K562 (cell line): ENCODE results near the gene TRAF7. TPM values are rescaled to one million over a fixed set of nuclear protein-coding genes. Genes with fewer than 3 reads are reported as not detected.

Experiments used
- BCLAF1 ChIP-seq, 2 experiments: fragments of 450-650 bp in 1 of 2; IDR thresholded peaks; 2 replicates each; pipeline ENCODE4 v1.6.1; 2011 to 2017; ENCODE audit warnings: low read depth in 2 of 2, antibody characterized with exemption in 1 of 2, borderline replicate concordance in 1 of 2, low read length in 1 of 2, mild to moderate bottlenecking in 1 of 2, mixed read lengths in 1 of 2; ENCODE audit not compliant: control insufficient read depth in 1 of 2
- CEBPB ChIP-seq: fragments of 450-650 bp; IDR thresholded peaks from 2 replicates; pipeline ENCODE4 v1.6.1; 2016; ENCODE audit warnings: missing genetic modification characterization, missing compliant biosample characterization
- CHAMP1 ChIP-seq: fragments of 450-650 bp; IDR thresholded peaks from 2 replicates; pipeline ENCODE4 v1.6.1; 2016; ENCODE audit warnings: mild to moderate bottlenecking
- EP400 ChIP-seq: fragments of 450-650 bp; IDR thresholded peaks from 2 replicates; pipeline ENCODE4 v1.6.1; 2017; ENCODE audit warnings: antibody characterized with exemption, mild to moderate bottlenecking, moderate library complexity
- FOSL1 ChIP-seq: fragments of 200-800 bp; sonication (Bioruptor generic); conservative IDR thresholded peaks from 2 replicates; pipeline ENCODE4 v1.6.1; 2016; ENCODE audit warnings: missing genetic modification characterization, missing compliant biosample characterization
- HCFC1 ChIP-seq: IDR thresholded peaks from 2 replicates; pipeline ENCODE4 v1.6.1; 2012; ENCODE audit warnings: low read depth, low read length, improper control_type of control experiment
- HMBOX1 ChIP-seq: sonication (generic); IDR thresholded peaks from 2 replicates; pipeline ENCODE4 v1.6.1; 2016
- HMG20B ChIP-seq: fragments of 250-450 bp; sonication (Bioruptor Pico); IDR thresholded peaks from 2 replicates; pipeline ENCODE4 v1.5.0; 2021; ENCODE audit warnings: mild to moderate bottlenecking
- KDM5B ChIP-seq: fragments of 200-600 bp; sonication (generic); IDR thresholded peaks from 2 replicates; pipeline ENCODE4 v1.6.1; 2012; ENCODE audit warnings: low read depth, mild to moderate bottlenecking, moderate library complexity, low read length, control low read depth, inconsistent platforms; ENCODE audit not compliant: insufficient replicate concordance
- KHSRP ChIP-seq: fragments of 450-650 bp; IDR thresholded peaks from 2 replicates; pipeline ENCODE4 v1.6.1; 2017
- MCM7 ChIP-seq, 2 experiments: fragments of 450-650 bp; IDR thresholded peaks; 2 replicates each; pipeline ENCODE4 v1.6.1; 2016 to 2018
- MTA2 ChIP-seq: fragments of 450-650 bp; IDR thresholded peaks from 2 replicates; pipeline ENCODE4 v1.6.1; 2016; ENCODE audit warnings: low read depth
- RBBP5 ChIP-seq: fragments of 200-600 bp; sonication (generic); IDR thresholded peaks from 2 replicates; pipeline ENCODE4 v1.6.1; 2012; ENCODE audit warnings: borderline replicate concordance, mild to moderate bottlenecking, low read length, control low read depth, inconsistent platforms; ENCODE audit not compliant: insufficient read depth, poor library complexity, severe bottlenecking
- SMARCB1 ChIP-seq: IDR thresholded peaks from 2 replicates; pipeline ENCODE4 v1.6.1; 2011; ENCODE audit warnings: improper control_type of control experiment, low read depth; ENCODE audit not compliant: insufficient read length
- ZBTB1 ChIP-seq: sonication (generic); formaldehyde crosslinking; IDR thresholded peaks from 2 replicates; pipeline ENCODE4 v1.8.1; 2023; ENCODE audit warnings: missing genetic modification reagents, low read depth, mild to moderate bottlenecking, borderline replicate concordance
- ZNF586 ChIP-seq: fragments of 450-650 bp; formaldehyde crosslinking; conservative IDR thresholded peaks from 2 replicates; pipeline ENCODE4 v1.4.0; 2020; ENCODE audit warnings: mild to moderate bottlenecking, moderate library complexity
- polyA plus RNA-seq, 8 experiments: library from polyadenylated mRNA; depleted of rRNA in 4 of 8; stranded (reverse) in 5 of 8; unstranded in 3 of 8; fragments of >200 nt; fragmentation: Nextera tagmentation in 2 of 8; fragmentation: Illumina TruSeq in 1 of 8; extraction: Ambion mirVana in 2 of 8; extraction: Trizol in 1 of 8; gene quantifications; 2 replicates each; pipeline versions ENCODE4 v1.2.1 to v1.2.3, GENCODE V29; 2011 to 2014; ENCODE audit warnings: inconsistent platforms in 1 of 8, missing spikeins in 1 of 8
- total RNA-seq, 7 experiments: library from RNA; depleted of rRNA in 6 of 7; stranded (reverse); fragments of >200 nt in 6 of 7; fragmentation: Illumina TruSeq in 2 of 7; extraction: Trizol in 2 of 7; gene quantifications; 2 replicates each; pipeline versions ENCODE4 v1.2.1 to v1.2.3, GENCODE V29; 2011 to 2021; ENCODE audit warnings: low replicate concordance in 1 of 7
- TF ChIP-seq, protein P1 (sequence below): sonication (generic); formaldehyde crosslinking; IDR thresholded peaks from 2 replicates; pipeline ENCODE4 v1.8.1; 2022; ENCODE audit warnings: missing genetic modification reagents
- TF ChIP-seq, protein P2 (sequence below): sonication (generic); formaldehyde crosslinking; IDR thresholded peaks from 2 replicates; pipeline ENCODE4 v1.8.0; 2022; ENCODE audit warnings: mild to moderate bottlenecking, missing genetic modification reagents

The TRAF7 gene
- total and polyA plus RNA-seq, 9 of the 15 experiments (the other 6 are each of a cell fraction or from before 2014, with no cell fraction given): 1.1 to 113 (median 41.6) TPM

- TF ChIP-seq CEBPB (tag) (no peak), RBBP5 (peak; percentile 77), ZBTB1 (CRISPR knock-in tag) (peak; percentile 24; the same call in 1 of the 2 replicates), EP400 (peak; percentile 98), HCFC1 (peak; percentile 99), CHAMP1 (no peak), BCLAF1 (IDR thresholded peaks at IDR 0.05; ENCODE audit: borderline replicate concordance in 1 of 2, control insufficient read depth in 1 of 2, low read depth in 2 of 2, low read length in 1 of 2) (no peak; a peak in 1 of 4 replicates), MCM7 (IDR thresholded peaks at IDR 0.05) (no peak), FOSL1 (tag) (no peak), SMARCB1 (no peak), KDM5B (peak; percentile 100), HMG20B (CRISPR knock-in tag) (no peak; the same call in 1 of the 2 replicates), HMBOX1 (no peak), MTA2 (no peak), KHSRP (no peak), ZNF586 (CRISPR knock-in tag) (no peak)
- TF ChIP-seq, protein P1, sequence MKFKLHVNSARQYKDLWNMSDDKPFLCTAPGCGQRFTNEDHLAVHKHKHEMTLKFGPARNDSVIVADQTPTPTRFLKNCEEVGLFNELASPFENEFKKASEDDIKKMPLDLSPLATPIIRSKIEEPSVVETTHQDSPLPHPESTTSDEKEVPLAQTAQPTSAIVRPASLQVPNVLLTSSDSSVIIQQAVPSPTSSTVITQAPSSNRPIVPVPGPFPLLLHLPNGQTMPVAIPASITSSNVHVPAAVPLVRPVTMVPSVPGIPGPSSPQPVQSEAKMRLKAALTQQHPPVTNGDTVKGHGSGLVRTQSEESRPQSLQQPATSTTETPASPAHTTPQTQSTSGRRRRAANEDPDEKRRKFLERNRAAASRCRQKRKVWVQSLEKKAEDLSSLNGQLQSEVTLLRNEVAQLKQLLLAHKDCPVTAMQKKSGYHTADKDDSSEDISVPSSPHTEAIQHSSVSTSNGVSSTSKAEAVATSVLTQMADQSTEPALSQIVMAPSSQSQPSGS (CRISPR knock-in tag): no peak
- TF ChIP-seq, protein P2, sequence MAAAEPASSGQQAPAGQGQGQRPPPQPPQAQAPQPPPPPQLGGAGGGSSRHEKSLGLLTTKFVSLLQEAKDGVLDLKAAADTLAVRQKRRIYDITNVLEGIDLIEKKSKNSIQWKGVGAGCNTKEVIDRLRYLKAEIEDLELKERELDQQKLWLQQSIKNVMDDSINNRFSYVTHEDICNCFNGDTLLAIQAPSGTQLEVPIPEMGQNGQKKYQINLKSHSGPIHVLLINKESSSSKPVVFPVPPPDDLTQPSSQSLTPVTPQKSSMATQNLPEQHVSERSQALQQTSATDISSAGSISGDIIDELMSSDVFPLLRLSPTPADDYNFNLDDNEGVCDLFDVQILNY (CRISPR knock-in tag): no peak
These were observed at the start of gene TRAF7 (continued) for GRCh38 chr16:2155091-2155950.
